Stimulated activated CD8-positive, alpha-beta memory T cell treated with anti-CD3 and anti-CD28 coated beads, Interleukin-7, amount 100 ng/mL, for 48 hours (primary cell): ENCODE measurements around the gene RGPD5.
"Not testable (repeated sequence)": the region's sequence is repeated elsewhere in the genome, so short reads cannot be mapped to it uniquely, and the experiment has no call there.

Experiments
- DNase-seq, 2 donors: peaks; one replicate each; pipeline ENCODE4 v3.0.0-alpha.2; 2020; ENCODE audit warnings: low read depth in 1 of 2; ENCODE audit errors: extremely low read depth in 1 of 2

RGPD5 gene

DNA sequence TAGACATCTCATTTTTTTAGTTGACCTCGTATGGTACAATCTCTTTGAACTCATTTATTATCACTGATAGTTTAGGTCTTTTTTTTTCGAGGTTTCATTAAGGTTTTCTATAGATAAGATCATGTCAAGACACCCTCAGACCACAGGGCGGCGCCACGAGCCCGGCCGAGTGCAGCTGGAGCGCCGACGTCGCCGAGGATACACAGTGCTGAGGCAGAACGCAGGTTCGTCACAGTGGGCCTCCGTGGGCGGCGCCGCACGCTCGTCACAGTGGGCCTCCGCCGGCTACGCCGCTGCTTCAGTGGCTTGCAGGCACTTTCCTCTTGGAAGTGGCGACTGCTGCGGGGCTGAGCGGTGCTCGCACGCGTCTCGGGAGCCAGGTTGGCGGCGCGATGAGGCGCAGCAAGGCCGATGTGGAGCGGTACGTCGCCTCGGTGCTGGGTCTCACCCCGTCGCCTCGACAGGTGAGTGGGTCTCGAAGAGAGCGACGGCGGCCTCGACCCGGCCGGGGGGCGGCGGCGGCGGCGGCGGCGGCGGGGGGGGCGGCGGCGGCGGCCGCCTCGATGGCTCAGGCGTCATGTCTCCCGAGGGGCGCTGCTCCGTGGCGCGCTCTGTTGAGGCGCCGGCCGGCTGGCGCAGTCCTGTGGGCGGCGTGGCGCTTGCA is at the start of gene RGPD5:
RGPD5 (plus strand) TSS at position 232 of the 664 bp plus-strand sequence; CDS start at position 393, 161 bp downstream.
- DNase-seq, result not testable (repeated sequence)

DNA sequence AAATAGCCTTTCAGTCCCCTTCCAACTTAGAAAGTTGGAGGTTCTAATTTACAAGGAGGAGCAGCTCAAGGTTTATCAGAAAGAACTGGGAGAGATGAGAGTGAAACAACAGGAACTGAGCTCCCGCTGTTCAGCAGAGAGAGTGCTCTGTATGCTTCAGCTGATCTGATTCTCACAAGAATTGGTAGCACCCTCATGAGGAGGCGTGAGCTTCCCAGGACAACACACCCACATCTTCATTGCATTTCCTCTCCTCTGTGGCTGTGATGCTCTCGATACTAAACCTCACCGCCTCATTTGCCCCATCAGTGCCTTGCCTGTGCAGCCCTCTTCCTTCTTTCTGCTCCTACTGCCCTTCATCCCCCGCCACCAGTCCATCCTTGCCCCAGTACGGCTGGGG is 42.5 kb upstream of the RGPD5 start:
- not testable (repeated sequence) for DNase-seq

GRCh38 chr2:109757163-109757824 is 36.8 kb upstream of the RGPD5 start:
- not testable (repeated sequence) for DNase-seq

DNA sequence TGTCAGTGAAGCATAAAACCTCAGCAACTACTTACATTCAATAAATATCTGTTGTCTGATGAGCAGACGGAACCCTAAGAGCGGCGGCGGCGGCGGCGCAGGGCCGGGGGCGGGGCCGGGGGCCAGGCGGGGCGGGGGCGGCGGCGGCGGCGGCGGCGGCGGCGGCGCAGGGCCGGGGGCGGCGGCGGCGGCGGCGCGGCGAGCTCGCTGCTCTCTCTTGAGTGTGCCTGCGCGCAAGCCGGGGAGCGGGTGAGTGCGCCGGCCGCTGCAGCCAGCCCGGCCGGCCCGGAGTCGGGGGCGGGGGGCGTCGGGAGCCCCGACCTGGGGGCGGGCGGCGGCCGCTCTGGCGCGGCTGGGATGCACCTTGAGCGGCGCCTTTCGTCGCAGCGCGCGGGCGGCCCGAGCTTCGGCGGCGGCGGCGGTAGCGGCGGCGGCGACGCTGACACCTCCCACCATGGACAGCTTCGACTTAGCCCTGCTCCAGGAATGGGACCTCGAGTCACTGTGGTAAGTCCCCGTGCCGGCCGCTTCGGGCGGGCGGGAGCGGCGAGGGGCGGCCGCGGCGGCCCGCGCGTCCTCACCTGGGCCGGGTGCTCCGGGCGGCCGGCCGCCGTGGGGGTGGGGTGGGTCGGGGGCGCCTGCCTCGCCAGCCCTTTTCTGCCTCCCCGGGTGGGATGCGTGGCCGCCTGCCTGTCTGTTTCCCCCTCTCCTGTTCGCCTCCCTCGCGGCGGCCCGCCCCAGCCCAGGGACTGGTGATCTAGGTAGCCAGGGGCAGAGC is 33.7 kb upstream of the RGPD5 start:
- not testable (repeated sequence) for DNase-seq

DNA sequence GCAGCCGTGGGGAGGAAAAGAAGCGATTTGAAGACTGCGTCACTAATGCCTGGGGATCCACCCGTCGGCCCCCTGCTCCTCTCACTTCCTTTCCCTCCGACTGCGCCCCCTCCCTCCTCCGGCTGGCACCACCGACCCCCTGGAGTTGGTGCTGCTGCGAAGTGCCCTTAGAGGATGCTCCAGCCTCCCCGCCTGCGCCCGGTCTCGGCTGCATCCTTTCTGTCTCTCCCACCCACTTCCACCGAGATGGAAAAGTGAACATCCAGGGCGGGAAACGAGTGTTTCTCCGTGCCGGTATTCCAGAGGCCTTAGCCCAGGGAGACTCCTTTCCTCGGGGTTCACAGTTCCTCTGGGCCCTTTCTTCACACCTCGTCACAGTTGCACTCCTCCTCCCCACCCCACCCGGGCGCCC is 33.1 kb upstream of the RGPD5 start:
- DNase-seq, result not testable (repeated sequence)

DNA sequence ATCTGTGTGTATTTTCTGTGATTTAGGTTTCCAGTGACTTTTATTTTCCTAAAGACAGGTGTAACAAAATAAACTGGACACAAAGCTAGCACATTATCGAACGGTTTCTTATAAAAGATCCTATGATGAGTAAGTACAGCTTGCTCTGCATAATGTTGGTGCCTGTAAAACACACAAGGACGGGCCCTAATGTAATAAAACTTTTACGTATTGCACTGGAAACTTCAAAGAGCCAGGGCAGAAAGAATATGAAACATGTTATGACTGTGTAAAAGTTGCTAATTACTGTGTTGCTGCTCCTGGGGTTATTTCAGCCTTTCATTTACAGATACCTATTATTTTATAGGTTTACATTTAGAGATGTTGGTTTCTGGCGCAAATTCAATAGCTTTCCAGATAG is 32.1 kb upstream of the RGPD5 start:
- not testable (repeated sequence) for DNase-seq

- DNase-seq, result not testable (repeated sequence)
Measured at GRCh38 chr2:109766074-109766473, 28.0 kb upstream of the RGPD5 start.

DNA sequence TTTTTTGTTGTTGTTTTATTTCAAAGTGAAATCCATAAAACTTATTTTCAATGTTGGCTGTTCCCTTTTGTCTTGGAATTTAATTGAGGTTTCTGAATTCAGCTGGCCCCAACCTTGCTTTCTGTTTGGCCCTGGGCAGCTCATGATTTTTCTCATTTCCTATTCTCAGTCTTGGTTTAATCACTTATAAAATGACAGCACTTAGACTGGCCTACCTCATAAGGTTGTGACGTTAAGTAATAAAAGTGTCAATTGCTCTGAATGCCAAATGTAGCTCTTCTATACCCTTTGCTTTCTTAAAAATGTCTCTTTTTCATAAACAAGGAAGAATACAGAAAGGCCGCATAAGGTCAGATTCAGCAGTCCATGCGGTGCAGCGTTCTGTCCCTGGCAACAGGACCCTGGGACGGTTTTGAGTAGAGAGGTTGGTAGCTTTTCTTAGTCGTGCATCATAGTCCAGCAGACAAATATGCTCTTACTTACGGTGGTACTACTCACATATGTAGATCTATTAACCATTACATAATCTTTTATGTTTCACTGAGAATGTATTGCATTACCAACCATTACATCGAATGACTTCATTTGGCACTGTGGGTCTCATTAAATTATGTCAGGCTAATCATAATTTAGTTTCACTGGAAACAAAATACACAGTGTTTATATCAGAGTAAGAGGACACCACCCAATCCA is 27.1 kb upstream of the RGPD5 start:
- not testable (repeated sequence) for DNase-seq

DNA sequence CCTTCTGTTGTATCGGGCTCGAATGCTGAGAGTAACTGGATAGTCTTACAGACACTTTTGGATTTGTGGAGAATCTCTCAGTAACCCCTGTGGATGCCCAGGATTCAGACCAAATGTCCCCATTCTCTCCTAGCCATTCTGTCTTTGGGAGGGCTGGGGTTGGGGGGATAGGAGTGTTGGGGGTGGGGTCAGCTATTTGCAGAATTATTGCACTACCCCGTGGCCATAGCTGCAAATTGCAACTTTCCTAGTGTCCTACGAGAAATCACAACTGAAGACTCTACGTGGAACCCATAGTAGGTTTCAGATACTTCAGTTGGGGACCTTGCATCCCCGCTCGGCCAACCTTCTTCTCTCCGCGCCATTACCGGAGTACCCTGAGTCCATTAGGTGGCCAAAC is 25.2 kb upstream of the RGPD5 start:
- not testable (repeated sequence) for DNase-seq

GRCh38 chr2:109779118-109779517 is 15.0 kb upstream of the RGPD5 start:
- not testable (repeated sequence) for DNase-seq

DNA sequence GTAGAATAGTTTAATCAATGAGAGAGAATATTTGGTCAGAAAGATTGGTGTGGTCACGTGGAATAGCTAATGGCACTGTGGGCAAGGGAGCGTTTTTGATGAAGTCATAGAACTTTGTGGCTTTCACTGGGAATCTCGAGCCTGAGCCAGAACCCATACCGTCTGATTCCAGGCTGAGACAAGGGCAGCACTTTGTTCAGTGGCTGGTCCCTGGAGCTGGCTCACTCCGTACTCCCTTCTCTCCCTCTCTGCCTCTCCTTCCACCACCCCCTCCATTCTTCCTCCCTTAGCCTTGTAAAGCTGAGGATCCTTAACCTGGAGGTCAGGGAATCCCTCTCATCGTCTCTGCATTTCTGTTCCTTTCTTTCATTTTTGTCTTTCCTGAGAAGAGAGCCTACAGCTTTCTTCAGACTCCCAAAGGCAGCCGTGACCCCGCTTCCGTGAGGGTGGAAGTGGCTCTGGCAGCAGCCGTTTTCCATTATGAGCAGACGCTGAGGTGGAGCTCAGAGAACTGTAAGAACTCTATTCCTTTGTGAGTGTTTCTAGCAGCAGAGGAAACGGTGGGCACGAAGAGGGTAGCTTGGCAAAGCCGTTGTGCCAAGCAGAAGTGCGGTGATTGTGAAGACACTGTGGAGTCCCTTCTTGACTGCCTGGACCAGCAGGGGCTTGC is 12.8 kb upstream of the RGPD5 start:
- DNase-seq, result not testable (repeated sequence)

DNA sequence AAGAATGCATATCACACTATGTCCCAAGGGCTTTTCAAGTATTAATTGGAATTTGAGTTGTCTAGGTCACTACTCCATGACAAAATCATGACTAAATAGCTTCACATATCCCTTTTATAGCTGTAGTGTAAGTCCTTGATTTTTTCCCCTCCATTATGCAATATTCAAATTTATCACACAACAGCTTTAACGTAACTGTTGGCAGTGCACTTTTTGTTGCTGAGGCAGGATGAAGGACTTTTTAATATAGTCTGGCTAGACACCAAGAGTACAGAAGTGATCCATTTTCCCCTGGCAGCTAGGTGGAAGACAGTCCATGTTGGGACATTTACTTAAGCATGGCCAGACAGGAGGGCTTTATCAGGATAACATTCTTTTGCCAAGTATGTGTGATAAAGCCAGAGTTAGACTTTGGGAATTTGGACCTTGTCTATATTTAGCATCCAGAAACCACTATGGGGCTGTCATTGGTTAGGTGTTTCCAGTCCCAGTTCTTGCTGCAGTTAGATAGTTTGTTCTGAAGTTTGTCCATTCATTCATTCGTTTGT is 11.6 kb upstream of the RGPD5 start:
- DNase-seq, result not testable (repeated sequence)

GRCh38 chr2:109791530-109792279 is 2.4 kb upstream of the RGPD5 start:
- DNase-seq, result not testable (repeated sequence)

- DNase-seq, result not testable (repeated sequence)
Measured at GRCh38 chr2:109792659-109793058, 1.4 kb upstream of the RGPD5 start.

DNA sequence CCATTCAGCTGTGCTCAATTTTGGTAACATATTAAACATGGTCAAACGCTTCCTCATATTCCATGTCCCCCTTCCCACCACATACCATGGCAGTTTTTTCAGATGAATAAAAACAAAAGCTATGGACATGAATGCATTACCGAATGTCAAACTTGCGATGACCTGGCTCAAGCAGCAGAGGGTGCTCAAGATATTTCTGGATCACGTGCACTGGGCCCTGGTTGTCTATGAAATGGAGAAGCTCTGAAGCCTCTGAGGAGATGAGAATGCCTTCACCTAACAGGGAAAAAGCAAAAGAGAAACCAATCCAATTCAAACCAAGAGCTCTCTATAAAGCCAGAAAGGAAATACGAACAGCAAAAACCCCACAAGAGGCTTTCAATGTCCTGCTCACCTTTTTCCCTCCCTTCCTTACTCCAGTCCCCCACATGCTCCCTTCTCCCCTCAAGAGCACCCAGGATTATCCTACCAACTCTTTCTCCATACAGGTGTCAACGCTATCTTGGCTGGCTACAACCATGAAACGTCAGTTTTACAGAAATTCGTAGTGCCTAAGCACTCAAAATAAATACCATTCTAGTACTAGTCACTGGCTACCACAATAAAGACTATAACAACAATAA is 77.1 kb downstream of the RGPD5 start:
- DNase-seq, result not testable (repeated sequence)

- not testable (repeated sequence) for DNase-seq
Measured at GRCh38 chr2:109876625-109877024, 82.5 kb downstream of the RGPD5 start.

DNA sequence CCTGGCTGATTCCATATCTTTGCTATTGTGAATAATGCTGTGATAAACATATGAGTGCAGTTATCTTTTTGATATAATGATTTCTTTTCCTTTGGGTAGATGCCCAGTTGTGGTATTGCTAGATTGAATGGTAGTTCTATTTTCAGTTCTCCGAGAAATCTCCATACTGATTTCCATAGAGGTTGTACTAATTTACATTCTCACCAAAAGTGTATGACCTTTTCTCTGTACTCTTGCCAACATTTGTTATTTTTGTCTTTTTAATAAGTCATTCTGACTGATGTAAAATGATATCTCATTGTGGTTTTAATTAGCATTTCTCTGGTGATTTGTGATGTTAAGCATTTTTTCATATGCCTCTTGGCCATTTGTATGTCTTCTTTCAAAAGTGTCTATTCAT is 88.0 kb downstream of the RGPD5 start:
- DNase-seq, result not testable (repeated sequence)

DNA sequence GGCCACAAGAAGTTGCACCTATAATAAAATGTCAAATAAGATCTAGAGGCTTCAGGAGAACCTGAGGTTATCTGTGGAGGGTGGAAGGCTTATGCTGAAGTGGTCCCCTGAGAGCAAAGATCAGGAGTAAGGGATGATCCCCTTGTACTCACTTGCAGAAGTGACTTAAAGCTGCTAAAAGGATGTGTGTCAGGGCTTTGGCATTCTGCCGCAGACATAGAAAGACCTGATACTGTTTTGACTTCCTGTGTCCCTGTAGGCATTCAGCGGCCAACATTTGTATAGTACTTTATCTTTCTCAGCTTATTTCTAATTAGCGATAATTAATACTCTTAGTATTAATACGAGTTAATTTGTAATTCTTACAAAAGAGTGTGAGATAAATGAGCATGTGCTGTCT is 94.3 kb downstream of the RGPD5 start:
- not testable (repeated sequence) for DNase-seq

DNA sequence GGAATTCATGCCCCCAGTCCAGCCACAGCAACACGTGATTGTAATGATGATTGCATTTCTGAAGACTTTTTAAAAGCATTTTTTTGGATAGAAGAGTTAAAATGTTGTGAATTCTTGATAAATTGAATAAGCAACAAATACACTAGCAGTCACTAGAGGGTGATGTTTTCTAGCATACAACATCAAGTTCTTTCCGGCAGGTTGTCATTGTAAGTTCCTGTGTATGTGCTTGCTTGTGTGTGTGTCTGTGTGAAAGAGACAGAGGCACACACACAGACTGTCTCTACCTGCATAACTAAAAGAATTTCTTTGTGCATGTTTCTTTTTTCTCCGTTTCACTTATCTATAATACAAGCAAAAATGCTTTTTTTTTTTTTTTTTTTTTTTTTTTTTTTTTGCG is 95.8 kb downstream of the RGPD5 start:
- not testable (repeated sequence) for DNase-seq
